GM18526 (cell line): ENCODE data around the gene PDE4B.

Experiments used
- POLR2A ChIP-seq: IDR thresholded peaks from 3 replicates; pipeline ENCODE4 v1.6.1; 2011; ENCODE audit not compliant: insufficient read length; ENCODE audit errors: extremely low read depth

Gene PDE4B

DNA sequence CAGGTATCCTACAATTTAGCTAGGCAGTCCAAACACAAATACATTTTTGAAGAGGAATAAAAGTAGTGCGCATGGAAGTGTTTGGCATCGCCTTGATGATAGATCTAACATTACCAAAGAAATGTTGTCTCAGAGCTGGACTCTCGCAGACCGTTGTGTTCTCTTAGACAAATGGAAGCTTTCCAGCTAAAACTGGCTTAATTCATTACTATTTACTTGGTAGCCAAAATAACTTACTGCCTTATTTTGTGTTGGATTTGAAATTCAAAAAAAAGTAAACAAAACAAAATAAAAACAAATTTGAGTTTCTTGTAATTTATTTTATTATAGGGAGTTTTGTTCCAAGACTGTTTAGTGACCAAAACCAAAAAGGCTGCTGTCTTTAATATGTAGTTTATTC is 51.6 kb downstream of the PDE4B start:
- no peak for TF ChIP-seq POLR2A

DNA sequence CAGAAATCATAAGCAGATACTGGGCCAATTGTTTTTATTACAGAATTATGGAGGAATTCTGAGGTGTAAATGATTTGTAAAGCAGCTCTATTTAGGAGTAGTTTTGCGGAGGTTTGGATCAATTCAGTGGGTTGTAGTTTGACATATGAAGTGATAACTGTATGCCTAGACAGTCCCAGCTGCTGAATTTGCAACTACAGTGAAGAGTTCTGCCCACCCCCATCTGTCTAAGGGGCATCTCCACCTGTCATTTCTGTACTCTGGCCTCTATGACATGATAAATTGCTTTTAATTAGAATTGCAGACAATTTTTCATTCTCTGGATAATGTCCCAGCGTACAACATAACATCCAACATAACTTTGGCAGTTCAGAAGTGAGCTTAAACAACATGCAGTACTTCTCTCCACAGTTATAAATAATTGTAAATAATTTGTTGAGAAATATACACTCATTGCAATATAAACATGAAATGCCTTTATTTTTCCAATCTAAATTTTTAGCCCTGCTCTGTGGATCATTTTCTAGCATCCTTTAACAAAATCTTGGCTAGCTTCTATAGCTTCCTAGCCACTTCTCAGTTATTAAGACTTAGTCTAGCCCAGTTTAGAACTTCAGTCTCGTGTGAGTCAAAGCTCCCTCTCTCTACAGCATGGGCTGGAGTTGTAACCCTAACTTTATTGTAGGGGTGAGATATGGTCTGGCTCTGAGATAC is 52.3 kb downstream of the PDE4B start:
- no peak for TF ChIP-seq POLR2A

DNA sequence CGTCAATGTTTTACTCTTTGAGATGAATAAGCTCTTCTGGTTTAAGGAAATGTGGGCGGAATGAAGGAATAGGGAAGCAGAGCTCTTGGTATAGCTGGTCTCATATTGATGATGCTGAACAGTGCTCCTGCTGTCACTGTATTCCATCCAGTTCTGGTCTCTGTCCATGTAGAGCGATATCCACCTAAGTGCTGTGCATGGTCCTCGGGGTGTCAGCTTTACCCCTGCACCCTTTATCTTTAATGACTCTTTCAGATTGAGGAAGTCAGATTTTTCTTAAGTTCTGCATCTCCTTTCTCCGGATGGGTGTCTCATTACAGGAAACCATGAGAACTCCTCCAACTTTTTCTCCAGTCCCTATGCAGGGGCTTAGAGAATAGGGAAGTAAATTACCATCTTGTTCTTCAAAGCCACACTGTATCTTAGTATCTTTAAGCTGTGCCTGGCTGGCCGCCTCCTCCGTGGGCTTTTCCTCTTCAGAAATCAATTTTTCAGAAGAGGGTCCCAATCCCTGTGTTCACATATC is 52.9 kb downstream of the PDE4B start:
- TF ChIP-seq POLR2A: no peak

DNA sequence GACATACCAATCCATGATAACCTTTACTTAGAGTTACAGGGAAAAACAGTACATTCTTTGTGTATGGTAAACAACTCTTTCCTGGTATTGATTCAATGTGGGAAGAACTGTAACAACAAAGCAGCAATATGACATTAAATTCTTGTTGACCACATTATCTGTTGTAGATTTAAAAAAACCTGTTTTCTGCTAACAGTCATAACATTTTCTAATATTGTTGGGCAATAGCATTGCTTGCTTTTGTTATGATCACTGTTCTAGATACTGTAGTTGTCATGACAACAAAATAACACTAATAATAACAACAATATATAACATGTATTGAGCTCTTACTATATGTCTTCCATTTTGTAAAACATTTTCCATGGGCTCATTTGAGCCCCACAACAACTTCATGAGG is 54.2 kb downstream of the PDE4B start:
- no peak for TF ChIP-seq POLR2A

DNA sequence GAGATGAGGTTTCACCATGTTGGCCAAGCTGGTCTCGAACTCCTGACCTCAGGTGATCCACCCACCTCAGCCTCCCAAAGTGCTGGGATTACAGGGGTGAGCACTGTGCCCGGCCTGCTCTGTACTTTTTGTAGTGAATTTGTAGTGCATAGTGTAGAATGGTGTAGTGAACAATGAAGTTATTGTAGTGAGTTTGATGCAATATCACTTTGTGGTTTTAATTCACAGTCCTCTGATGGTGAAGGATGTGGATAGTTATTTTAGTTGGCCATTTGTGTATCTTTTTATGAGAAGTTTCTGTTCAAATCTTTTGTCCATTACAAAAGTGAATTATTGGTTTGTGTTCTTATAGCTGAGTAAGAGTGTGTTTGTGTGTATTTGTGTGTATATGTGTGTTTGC is 57.6 kb downstream of the PDE4B start:
- TF ChIP-seq POLR2A: no peak

DNA sequence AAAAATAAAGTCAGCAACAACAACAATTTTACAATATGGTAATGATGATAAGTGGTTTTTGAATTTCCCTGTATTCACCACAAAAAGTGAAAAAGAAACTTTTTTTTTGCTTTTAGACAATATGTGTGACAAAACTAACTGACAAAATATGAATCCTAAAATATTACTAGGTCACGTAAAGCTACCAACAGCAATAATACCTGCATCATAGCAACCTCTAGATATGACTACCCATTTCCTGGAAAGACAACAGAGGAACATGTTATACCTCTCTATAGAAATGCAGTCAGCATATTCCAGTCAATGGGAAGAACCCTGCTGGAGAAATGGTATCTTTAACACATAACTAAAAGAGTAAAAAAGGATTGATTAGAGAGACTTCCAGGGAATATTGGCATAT is 73.7 kb downstream of the PDE4B start:
- no peak for TF ChIP-seq POLR2A

DNA sequence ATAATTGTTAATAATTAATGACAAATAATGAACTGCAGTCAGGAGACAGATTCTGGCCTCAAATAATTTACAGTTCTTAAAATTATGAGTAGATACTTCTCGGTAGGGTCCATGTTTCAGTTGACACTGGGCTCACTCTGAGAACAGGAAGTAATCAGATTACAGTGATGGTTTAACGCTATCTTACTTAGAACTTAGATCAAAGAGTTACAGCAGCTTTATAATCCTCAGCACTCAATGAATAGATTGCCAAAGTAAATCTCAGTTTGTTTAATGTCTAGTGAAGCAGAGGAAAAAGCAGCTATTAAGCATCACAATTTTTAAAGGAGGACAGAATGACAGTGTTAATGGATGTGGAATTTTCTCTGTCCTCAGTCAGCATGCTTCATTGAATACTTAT is 79.6 kb downstream of the PDE4B start:
- TF ChIP-seq POLR2A: no peak

DNA sequence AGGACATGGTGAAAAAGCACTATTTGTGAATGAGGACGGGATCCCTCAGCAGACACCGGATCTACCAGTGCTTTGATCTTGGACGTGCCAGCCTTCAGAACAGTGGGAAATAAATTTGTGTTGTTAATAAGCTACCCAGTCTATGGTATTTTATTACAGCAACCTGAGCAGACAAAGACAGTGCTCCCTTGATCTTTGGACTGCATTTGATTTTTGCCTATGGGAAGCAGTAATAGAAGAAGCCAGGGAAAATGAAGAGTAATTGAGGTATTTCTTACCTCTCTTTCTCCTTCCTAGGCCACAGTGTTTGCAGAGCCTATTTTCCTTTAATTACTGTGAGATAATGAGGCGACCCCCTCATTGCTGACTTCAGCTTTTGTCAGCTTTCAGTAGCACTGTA is 87.9 kb downstream of the PDE4B start:
- TF ChIP-seq POLR2A: no peak

DNA sequence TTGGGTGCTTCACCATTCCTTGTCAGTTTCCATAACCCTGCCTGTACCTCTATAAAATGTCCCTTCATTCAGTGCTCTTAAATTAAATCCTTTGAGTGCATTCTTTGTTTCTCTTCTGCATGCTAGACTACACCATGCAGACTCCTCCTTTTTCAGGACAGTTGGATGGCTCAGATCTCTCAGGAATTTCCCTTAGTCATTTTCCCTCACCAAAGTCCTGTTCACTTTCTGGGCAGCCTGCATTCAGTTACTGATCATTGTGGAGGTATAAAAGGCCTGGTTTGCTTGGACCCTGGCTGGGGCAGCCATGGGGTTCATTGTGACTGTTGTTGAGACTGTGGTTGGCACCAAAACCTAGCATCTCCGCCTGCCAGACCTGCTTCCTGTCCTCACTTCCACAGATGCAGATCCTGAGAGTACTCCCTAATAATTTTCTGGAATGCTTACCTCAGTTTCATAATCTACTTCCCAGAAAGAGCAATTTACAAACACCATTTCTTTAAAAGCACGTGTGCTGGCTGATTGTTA is 88.4 kb downstream of the PDE4B start:
- no peak for TF ChIP-seq POLR2A

- TF ChIP-seq POLR2A: no peak
Observed at GRCh38 chr1:65882076-65882475, 89.4 kb downstream of the PDE4B start.

DNA sequence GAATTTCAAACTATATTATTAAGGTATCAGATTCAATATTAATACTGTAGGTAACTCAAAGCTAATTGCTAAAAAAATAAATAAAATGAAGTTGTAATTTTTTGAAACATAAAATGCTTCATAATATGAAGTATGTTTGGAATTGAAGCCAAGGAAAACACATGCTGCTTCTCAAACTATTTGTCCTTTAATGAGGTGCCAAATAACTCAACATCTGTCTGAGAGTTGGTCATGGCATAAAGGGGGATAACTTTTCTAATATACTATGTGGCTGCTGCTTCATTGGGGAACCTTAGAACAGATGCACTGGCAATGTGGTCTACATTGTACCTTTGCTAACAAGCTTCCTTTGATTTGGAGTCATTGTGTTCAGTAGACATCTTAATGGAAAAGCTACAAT is 96.7 kb downstream of the PDE4B start:
- TF ChIP-seq POLR2A: no peak

- no peak for TF ChIP-seq POLR2A
Observed at GRCh38 chr1:65890201-65890843, 97.6 kb downstream of the PDE4B start.

DNA sequence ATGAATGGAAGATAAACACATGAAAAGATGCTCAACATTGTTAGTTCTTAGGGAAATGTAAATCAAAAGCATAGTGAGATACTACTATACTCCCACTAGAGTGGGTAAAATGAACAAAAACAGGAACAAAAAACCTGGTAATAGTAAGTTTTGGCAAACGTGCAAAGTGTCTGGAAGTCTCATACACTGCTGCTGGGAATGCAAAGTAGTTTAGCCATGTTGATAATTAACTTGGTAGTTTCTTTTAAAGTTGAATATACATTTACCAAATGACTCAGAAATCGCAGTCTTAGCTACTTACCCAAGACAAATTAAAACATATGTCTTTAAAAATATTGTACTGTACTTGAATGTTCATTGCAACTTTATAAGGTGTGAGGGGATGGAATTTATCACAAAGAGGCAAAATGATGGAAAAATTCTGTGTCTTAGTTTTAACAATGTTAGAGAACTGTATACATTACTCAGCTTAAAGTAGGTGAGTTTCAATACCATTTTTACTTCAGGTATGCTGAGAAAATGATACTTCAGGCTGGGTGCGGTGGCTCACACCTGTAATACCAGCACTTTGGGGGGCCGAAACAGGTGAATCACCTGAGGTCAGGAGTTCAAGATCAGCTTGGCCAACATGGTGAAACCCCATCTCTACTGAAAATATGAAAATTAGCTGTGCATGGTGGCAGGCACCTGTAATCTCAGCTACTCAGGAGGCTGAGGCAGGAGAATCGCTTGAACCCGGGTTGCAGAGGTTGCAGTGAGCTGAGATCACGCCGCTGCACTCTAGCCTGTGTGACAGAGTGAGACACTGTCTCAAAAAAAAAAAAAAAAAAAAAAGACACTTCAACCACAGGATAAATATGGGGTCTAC is 102.3 kb downstream of the PDE4B start:
- TF ChIP-seq POLR2A: no peak

DNA sequence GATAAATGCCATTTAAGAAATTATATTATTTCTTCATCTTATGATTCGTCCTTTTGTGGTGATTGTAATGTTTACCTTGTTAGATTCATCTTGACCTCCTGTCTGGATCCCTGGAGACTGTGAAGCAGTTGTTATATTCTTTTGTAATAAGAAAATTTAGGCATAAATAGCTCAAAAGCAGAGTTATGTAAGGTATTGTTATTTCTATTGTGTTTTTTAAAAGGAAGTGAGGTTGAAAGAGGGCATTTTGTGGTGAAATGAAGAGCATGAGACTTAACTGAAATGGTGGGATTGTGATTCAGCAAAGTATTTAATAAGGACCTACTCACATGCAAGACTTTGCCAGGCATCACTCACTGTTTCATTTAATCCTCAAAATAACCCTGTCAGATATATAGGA is 104.0 kb downstream of the PDE4B start:
- TF ChIP-seq POLR2A: no peak

DNA sequence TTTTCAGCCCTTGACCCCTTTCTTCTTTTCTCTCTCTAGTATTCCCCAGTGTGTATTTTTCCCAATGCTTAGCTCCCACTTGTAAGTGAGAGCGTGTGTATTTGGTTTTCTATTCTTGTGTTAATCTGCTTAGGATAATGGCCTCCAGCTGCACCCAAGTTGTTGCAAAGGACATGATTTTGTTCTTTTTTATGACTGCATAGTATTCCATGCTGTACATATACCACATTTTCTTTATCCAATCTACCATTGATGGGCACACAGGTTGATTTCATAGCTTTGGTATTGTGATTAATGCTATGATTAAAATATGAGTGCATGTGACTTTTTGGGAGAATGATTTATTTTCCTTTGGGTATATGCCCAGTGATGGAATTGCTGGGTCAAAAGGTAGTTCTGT is 104.8 kb downstream of the PDE4B start:
- no peak for TF ChIP-seq POLR2A

- TF ChIP-seq POLR2A: no peak
Observed at GRCh38 chr1:65904681-65905083, 112.0 kb downstream of the PDE4B start.
